SK-N-SH (cell line): Measurements from ENCODE around the gene MKS1. TPM values are rescaled to one million over a fixed set of nuclear protein-coding genes. Genes with fewer than 3 reads are reported as not detected.

Experiments
- CTCF ChIA-PET: fragments of 300-600, 350-600 bp; formaldehyde crosslinking; extraction: SDS; loops from one replicate; lab custom pipeline; 2021; lab: Yijun Ruan, JAX
- POLR2A ChIA-PET: fragments of 350-600 bp; sonication (Branson Sonifier 250); formaldehyde crosslinking; extraction: SDS; loops from one replicate; lab custom pipeline; 2020; ENCODE audit warnings: antibody characterized with exemption, inconsistent platforms; lab: Yijun Ruan, JAX
- DNase-seq: peaks from one replicate; pipeline ENCODE4 v3.0.0; 2012
- H2AFZ ChIP-seq: fragments of 200-600 bp; sonication (generic); 2 replicates; pipeline ENCODE4 v1.8.1; 2016; ENCODE audit warnings: antibody characterized with exemption, mild to moderate bottlenecking, low read depth
- H3F3A ChIP-seq: fragments of 200-600 bp; sonication (generic); replicated peaks from 2 replicates; pipeline ENCODE3; 2016; ENCODE audit warnings: antibody characterized with exemption, mild to moderate bottlenecking; ENCODE audit not compliant: insufficient read depth
- H3K27ac ChIP-seq, 2 experiments: fragments of 200-500 bp in 1 of 2; fragments of 200-600 bp in 1 of 2; sonication (Bioruptor generic) in 1 of 2; sonication (generic), shearing (Covaris generic) in 1 of 2; 2 replicates each; pipeline versions ENCODE4 v1.5.1 to v1.6.1; 2014 to 2016; ENCODE audit warnings: low read depth in 2 of 2, inconsistent platforms in 1 of 2, low read length in 1 of 2, mild to moderate bottlenecking in 1 of 2, mixed read lengths in 1 of 2
- H3K27me3 ChIP-seq: fragments of 200-600 bp; sonication (generic), shearing (Covaris generic); 2 replicates; pipeline ENCODE4 v1.6.1; 2016; ENCODE audit warnings: mixed run types; ENCODE audit not compliant: insufficient read depth
- H3K36me3 ChIP-seq, 2 experiments: fragments of 200-500 bp in 1 of 2; fragments of 200-600 bp in 1 of 2; sonication (Bioruptor generic) in 1 of 2; sonication (generic) in 1 of 2; replicated peaks in 1 of 2; 2 replicates each; pipeline versions ENCODE3 to v1.5.1; 2014 to 2016; ENCODE audit warnings: low read length in 1 of 2, mild to moderate bottlenecking in 1 of 2; ENCODE audit not compliant: insufficient read depth in 2 of 2, control insufficient read depth in 1 of 2
- H3K4me1 ChIP-seq, 2 experiments: fragments of 200-500 bp in 1 of 2; fragments of 200-600 bp in 1 of 2; sonication (Bioruptor generic) in 1 of 2; sonication (generic), shearing (Covaris generic) in 1 of 2; 2 replicates each; pipeline versions ENCODE4 v1.5.1 to v1.6.1; 2014 to 2016; ENCODE audit warnings: low read depth in 1 of 2, low read length in 1 of 2, mixed run types in 1 of 2; ENCODE audit not compliant: insufficient read depth in 2 of 2, control insufficient read depth in 1 of 2
- H3K4me2 ChIP-seq: fragments of 200-600 bp; sonication (generic), shearing (Covaris generic); 2 replicates; pipeline ENCODE4 v1.6.1; 2017; ENCODE audit warnings: mixed run types
- H3K4me3 ChIP-seq, 2 experiments: fragments of 200-500 bp in 1 of 2; fragments of 200-600 bp in 1 of 2; sonication (Bioruptor generic) in 1 of 2; sonication (generic), shearing (Covaris generic) in 1 of 2; 2 replicates each; pipeline versions ENCODE4 v1.5.1 to v1.8.1; 2014 to 2016; ENCODE audit warnings: low read depth in 2 of 2, inconsistent platforms in 1 of 2, low read length in 1 of 2, mild to moderate bottlenecking in 1 of 2, mixed read lengths in 1 of 2, moderate library complexity in 1 of 2
- H3K79me2 ChIP-seq: fragments of 200-600 bp; sonication (generic); 2 replicates; pipeline ENCODE4 v1.8.1; 2017; ENCODE audit warnings: mild to moderate bottlenecking; ENCODE audit not compliant: insufficient read depth
- H3K9ac ChIP-seq: fragments of 200-600 bp; sonication (generic); 2 replicates; pipeline ENCODE4 v1.6.1; 2017; ENCODE audit warnings: mixed run types
- H3K9me2 ChIP-seq: fragments of 200-600 bp; sonication (generic); 2 replicates; pipeline ENCODE4 v1.6.1; 2017; ENCODE audit warnings: mixed run types
- H3K9me3 ChIP-seq: fragments of 200-600 bp; sonication (generic); 2 replicates; pipeline ENCODE4 v1.6.1; 2017; ENCODE audit warnings: mixed run types, mild to moderate bottlenecking, moderate library complexity
- H4K20me1 ChIP-seq: fragments of 200-600 bp; sonication (generic); 2 replicates; pipeline ENCODE4 v1.6.1; 2017; ENCODE audit warnings: mild to moderate bottlenecking, mixed run types; ENCODE audit not compliant: insufficient read depth
- CHD2 ChIP-seq: fragments of 150-350 bp; IDR thresholded peaks from 2 replicates; pipeline ENCODE4 v1.6.1; 2018; ENCODE audit warnings: low read length; ENCODE audit not compliant: partially characterized antibody
- MEF2A ChIP-seq: IDR thresholded peaks from 2 replicates; pipeline ENCODE4 v1.4.0; 2012; ENCODE audit warnings: low read depth, borderline replicate concordance
- MXI1 ChIP-seq: IDR thresholded peaks from 2 replicates; pipeline ENCODE4 v1.6.1; 2012; ENCODE audit warnings: mild to moderate bottlenecking, low read depth, low read length, improper control_type of control experiment
- RCOR1 ChIP-seq: fragments of 150-350 bp; IDR thresholded peaks from 2 replicates; pipeline ENCODE4 v1.6.1; 2017; ENCODE audit warnings: antibody characterized with exemption, low read length
- RFX5 ChIP-seq: IDR thresholded peaks from 2 replicates; pipeline ENCODE4 v1.6.1; 2012; ENCODE audit warnings: mild to moderate bottlenecking, improper control_type of control experiment, low read length
- RXRA ChIP-seq: IDR thresholded peaks from 2 replicates; pipeline ENCODE4 v1.4.0; 2012; ENCODE audit warnings: low read depth, mild to moderate bottlenecking, borderline replicate concordance
- SMC3 ChIP-seq: IDR thresholded peaks from 2 replicates; pipeline ENCODE4 v1.6.1; 2012; ENCODE audit warnings: low read depth, low read length, improper control_type of control experiment
- YY1 ChIP-seq: IDR thresholded peaks from 2 replicates; pipeline ENCODE4 v1.4.0; 2012; ENCODE audit warnings: low read depth, mild to moderate bottlenecking
- WGBS: methylation state at CpG from one replicate; pipeline ENCODE4 v1.1.6; 2017; ENCODE audit warnings: low lambda C conversion rate; 5-methylcytosine and 5-hydroxymethylcytosine counted together
- polyA plus RNA-seq, 3 experiments: library from polyadenylated mRNA; depleted of rRNA; stranded (reverse); fragments of >200 nt; gene quantifications; 2 replicates each; pipeline ENCODE4 v1.2.3, GENCODE V29; 2012
- TF ChIP-seq, protein P1 (sequence below): fragments of 200-600 bp; sonication (generic); IDR thresholded peaks from 2 replicates; pipeline ENCODE4 v1.6.1; 2017; ENCODE audit warnings: antibody characterized with exemption, mild to moderate bottlenecking, moderate library complexity
- TF ChIP-seq, protein P2 (sequence below): IDR thresholded peaks from 2 replicates; pipeline ENCODE4 v1.4.0; 2012; ENCODE audit warnings: low read depth, borderline replicate concordance
- TF ChIP-seq, protein P3 (sequence below): fragments of 150-350 bp; IDR thresholded peaks from 2 replicates; pipeline ENCODE4 v1.6.1; 2017; ENCODE audit warnings: antibody characterized with exemption, low read length, low read depth, borderline replicate concordance

Gene MKS1
- polyA plus RNA-seq, 1 of the 3 experiments (the other 2 are of a cell fraction), result 28.5 TPM

DNA sequence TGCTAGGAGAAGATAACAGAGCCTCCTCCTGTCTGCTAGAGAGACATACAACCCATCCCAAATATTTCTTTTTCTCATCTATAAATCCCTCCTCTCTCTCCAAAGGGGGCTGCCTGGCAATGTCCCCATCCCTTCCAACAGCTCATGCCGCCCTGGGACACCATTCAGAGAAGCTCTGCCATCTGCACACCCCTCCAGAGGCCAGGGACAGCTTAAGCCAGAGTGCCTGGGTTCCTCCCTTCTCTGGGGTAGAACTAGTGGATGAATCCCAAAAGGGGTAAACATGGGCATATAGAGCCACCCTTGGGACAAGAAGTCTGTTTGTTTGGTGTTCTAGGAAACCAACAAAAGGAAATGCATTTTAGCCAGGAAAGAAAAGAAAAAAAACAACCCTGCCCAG, 16.8 kb upstream of the MKS1 start:
- POLR2A ChIA-PET, result no interaction called here
- Histone ChIP-seq H3K9ac (no peak overlapping the region), H3F3A (no peaks in the 10 kb centered on the region), H3K4me3 (no peak overlapping the region), H3K9me2 (no peaks in the 10 kb centered on the region), H3K79me2 (no peaks in the 10 kb centered on the region), H4K20me1 (no peaks in the 10 kb centered on the region), H3K4me1 (no peaks in the 10 kb centered on the region), H3K27ac (no peak overlapping the region), H3K27me3 (peaks cover 60% of the 10 kb centered on the region), H2AFZ (no peak overlapping the region), H3K36me3 (no peaks in the 10 kb centered on the region), H3K9me3 (no peaks in the 10 kb centered on the region), H3K4me2 (no peak overlapping the region)
- TF ChIP-seq MXI1 (no peak), RXRA (no peak)
- TF ChIP-seq, protein P1, sequence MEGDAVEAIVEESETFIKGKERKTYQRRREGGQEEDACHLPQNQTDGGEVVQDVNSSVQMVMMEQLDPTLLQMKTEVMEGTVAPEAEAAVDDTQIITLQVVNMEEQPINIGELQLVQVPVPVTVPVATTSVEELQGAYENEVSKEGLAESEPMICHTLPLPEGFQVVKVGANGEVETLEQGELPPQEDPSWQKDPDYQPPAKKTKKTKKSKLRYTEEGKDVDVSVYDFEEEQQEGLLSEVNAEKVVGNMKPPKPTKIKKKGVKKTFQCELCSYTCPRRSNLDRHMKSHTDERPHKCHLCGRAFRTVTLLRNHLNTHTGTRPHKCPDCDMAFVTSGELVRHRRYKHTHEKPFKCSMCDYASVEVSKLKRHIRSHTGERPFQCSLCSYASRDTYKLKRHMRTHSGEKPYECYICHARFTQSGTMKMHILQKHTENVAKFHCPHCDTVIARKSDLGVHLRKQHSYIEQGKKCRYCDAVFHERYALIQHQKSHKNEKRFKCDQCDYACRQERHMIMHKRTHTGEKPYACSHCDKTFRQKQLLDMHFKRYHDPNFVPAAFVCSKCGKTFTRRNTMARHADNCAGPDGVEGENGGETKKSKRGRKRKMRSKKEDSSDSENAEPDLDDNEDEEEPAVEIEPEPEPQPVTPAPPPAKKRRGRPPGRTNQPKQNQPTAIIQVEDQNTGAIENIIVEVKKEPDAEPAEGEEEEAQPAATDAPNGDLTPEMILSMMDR, result no peak
- CTCF ChIA-PET, result interaction anchor here (0.6 to 5.9 kb wide), 5 partner anchors 9 to 1710 kb away, joined by 3 to 73 read pairs (median 5); partner anchors contain the start of genes MKS1 and RNF43
- WGBS, result 0% methylated on average over 1 of the region's 1 CpG
- no peak for DNase-seq

- H3K9me2 ChIP-seq, result no peaks in the 10 kb centered on the region
- no peak overlapping the region for H3K27ac ChIP-seq
- no peaks in the 10 kb centered on the region for H3K4me1 ChIP-seq
- H3K4me2 ChIP-seq, result no peak overlapping the region
- no peaks in the 10 kb centered on the region for H3F3A ChIP-seq
- H3K79me2 ChIP-seq, result no peaks in the 10 kb centered on the region
- no peak overlapping the region for H3K9ac ChIP-seq
- ChIA-PET POLR2A (interaction anchor here (0.6 kb wide), 1 partner anchor 347 kb away, joined by 5 read pairs; no protein-coding TSS in a partner anchor), CTCF (interaction anchor here (1.9 to 5.9 kb wide), 3 partner anchors 8 to 16 kb away, joined by 5 to 73 read pairs (median 8); partner anchors contain the start of gene MKS1)
- no peaks in the 10 kb centered on the region for H3K36me3 ChIP-seq
- H3K4me3 ChIP-seq, result no peak overlapping the region
- no peaks in the 10 kb centered on the region for H3K9me3 ChIP-seq
- H4K20me1 ChIP-seq, result no peaks in the 10 kb centered on the region
- DNase-seq, result no peak
- H3K27me3 ChIP-seq, result peaks cover 47% of the 10 kb centered on the region
- H2AFZ ChIP-seq, result no peak overlapping the region
- TF ChIP-seq, protein P2, sequence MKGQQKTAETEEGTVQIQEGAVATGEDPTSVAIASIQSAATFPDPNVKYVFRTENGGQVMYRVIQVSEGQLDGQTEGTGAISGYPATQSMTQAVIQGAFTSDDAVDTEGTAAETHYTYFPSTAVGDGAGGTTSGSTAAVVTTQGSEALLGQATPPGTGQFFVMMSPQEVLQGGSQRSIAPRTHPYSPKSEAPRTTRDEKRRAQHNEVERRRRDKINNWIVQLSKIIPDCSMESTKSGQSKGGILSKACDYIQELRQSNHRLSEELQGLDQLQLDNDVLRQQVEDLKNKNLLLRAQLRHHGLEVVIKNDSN, result no peak
- TF ChIP-seq, protein P3, sequence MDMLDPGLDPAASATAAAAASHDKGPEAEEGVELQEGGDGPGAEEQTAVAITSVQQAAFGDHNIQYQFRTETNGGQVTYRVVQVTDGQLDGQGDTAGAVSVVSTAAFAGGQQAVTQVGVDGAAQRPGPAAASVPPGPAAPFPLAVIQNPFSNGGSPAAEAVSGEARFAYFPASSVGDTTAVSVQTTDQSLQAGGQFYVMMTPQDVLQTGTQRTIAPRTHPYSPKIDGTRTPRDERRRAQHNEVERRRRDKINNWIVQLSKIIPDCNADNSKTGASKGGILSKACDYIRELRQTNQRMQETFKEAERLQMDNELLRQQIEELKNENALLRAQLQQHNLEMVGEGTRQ, result no peak
- TF ChIP-seq, protein P1, result no peak
- TF ChIP-seq RCOR1, result no peak
- TF ChIP-seq MEF2A, result no peak
- no peak for TF ChIP-seq YY1
- no peak for TF ChIP-seq SMC3
- TF ChIP-seq CHD2, result no peak
- no peak for TF ChIP-seq RFX5
- WGBS, result 9% methylated on average over 3 of the region's 3 CpGs
Observed at GRCh38 chr17:58234512-58234911, 15.5 kb upstream of the MKS1 start.
